Measurements from ENCODE around the gene CHD1L. TPM values are rescaled to one million over a fixed set of nuclear protein-coding genes. Genes with fewer than 3 reads are reported as not detected.
"Not testable (repeated sequence)": the region's sequence is repeated elsewhere in the genome, so short reads cannot be mapped to it uniquely, and the experiment has no call there.

CHD1L gene
- total RNA-seq (2014; rRNA removed; shearing (Covaris generic)) (34.7 and 40.5 TPM in 2 replicates), polyA plus RNA-seq (2016; fragmentation: Nextera tagmentation; extraction: Ambion mirVana) (39.3 and 39.8 TPM in 2 replicates)

GRCh38 chr1:147242449-147243227, at the start of gene CHD1L:
CHD1L (plus strand) TSS chr1:147242684; CDS start chr1:147242704, 20 bp downstream.
- Histone ChIP-seq H3K79me2 (ENCODE audit: insufficient read depth) (peaks cover 44% of the 10 kb centered on the region), H3K9me2 (ENCODE audit: insufficient read depth) (no peaks in the 10 kb centered on the region), H3K4me3 (peak within 1 kb of the TSS; percentile 99), H3K27me3 (replicated peaks; ENCODE audit: insufficient read depth) (no peaks in the 10 kb centered on the region), H3K36me3 (ENCODE audit: low read depth) (no peaks in the 10 kb centered on the region), H3K9ac (peak within 1 kb of the TSS; percentile 97), H3K9me3 (ENCODE audit: low read depth) (no peaks in the 10 kb centered on the region), H3F3A (ENCODE audit: insufficient read depth) (peaks cover 12% of the 10 kb centered on the region; the same call in 1 of the 2 replicates), H3K4me1 (ENCODE audit: insufficient read depth) (peaks cover 12% of the 10 kb centered on the region), H4K20me1 (ENCODE audit: insufficient read depth) (no peaks in the 10 kb centered on the region), H3K4me2 (ENCODE audit: unreplicated experiment) (peak within 1 kb of the TSS; percentile 100), H3K27ac (peak within 1 kb of the TSS; percentile 89), H2AFZ (peak within 1 kb of the TSS; percentile 96)
- peak; percentile 98 for DNase-seq
- TF ChIP-seq EZH2phosphoT487 (IDR thresholded peaks at IDR 0.05; ENCODE audit: insufficient read depth, low read depth) (no peak), EZH2 (IDR thresholded peaks at IDR 0.05; ENCODE audit: insufficient read depth, poor library complexity, severe bottlenecking) (no peak)
- WGBS, 2 experiments (ENCODE audit: low coverage in 1 of 2, low lambda C conversion rate in 2 of 2, missing lambda C conversion rate in 2 of 2): 1% methylated on average over 34 to 76 of the region's 82 CpGs
- in situ Hi-C loops (cut with MboI): no loop called here

GRCh38 chr1:147197324-147197723, 45.2 kb upstream of the CHD1L start:
- 91 to 95% methylated on average over 3 of the region's 3 CpGs for WGBS, 2 experiments (ENCODE audit: low coverage in 1 of 2, low lambda C conversion rate in 2 of 2, missing lambda C conversion rate in 2 of 2)
- H3K9me2 ChIP-seq (ENCODE audit: insufficient read depth); H3K4me2 ChIP-seq (ENCODE audit: unreplicated experiment); in situ Hi-C loops (cut with MboI); H3K27me3 ChIP-seq (replicated peaks; ENCODE audit: insufficient read depth); H4K20me1 ChIP-seq (ENCODE audit: insufficient read depth); DNase-seq; H2AFZ ChIP-seq; H3K9me3 ChIP-seq (ENCODE audit: low read depth); H3K4me3 ChIP-seq; H3K4me1 ChIP-seq (ENCODE audit: insufficient read depth); H3K9ac ChIP-seq; H3K79me2 ChIP-seq (ENCODE audit: insufficient read depth); H3F3A ChIP-seq (ENCODE audit: insufficient read depth); H3K27ac ChIP-seq; H3K36me3 ChIP-seq (ENCODE audit: low read depth): not testable (repeated sequence)

- TF ChIP-seq EZH2phosphoT487 (IDR thresholded peaks at IDR 0.05; ENCODE audit: insufficient read depth, low read depth): no peak
- no peak for TF ChIP-seq EZH2 (IDR thresholded peaks at IDR 0.05; ENCODE audit: insufficient read depth, poor library complexity, severe bottlenecking)
- Histone ChIP-seq H3K4me1 (ENCODE audit: insufficient read depth) (no peaks in the 10 kb centered on the region), H2AFZ (no peak overlapping the region), H3F3A (ENCODE audit: insufficient read depth) (no peaks in the 10 kb centered on the region), H3K4me2 (ENCODE audit: unreplicated experiment) (no peak overlapping the region), H3K9ac (no peak overlapping the region), H3K79me2 (ENCODE audit: insufficient read depth) (no peaks in the 10 kb centered on the region), H3K9me3 (ENCODE audit: low read depth) (no peaks in the 10 kb centered on the region), H3K4me3 (no peak overlapping the region), H4K20me1 (ENCODE audit: insufficient read depth) (no peaks in the 10 kb centered on the region), H3K27ac (no peak overlapping the region), H3K36me3 (ENCODE audit: low read depth) (no peaks in the 10 kb centered on the region), H3K27me3 (replicated peaks; ENCODE audit: insufficient read depth) (no peaks in the 10 kb centered on the region), H3K9me2 (ENCODE audit: insufficient read depth) (no peaks in the 10 kb centered on the region)
- WGBS, 2 experiments (ENCODE audit: low coverage in 1 of 2, low lambda C conversion rate in 2 of 2, missing lambda C conversion rate in 2 of 2): 73 to 81% methylated on average over 4 of the region's 4 CpGs
- in situ Hi-C loops (cut with MboI): no loop called here
- peak; percentile 12 for DNase-seq
Observed at GRCh38 chr1:147201276-147201675, 41.2 kb upstream of the CHD1L start.

DNA sequence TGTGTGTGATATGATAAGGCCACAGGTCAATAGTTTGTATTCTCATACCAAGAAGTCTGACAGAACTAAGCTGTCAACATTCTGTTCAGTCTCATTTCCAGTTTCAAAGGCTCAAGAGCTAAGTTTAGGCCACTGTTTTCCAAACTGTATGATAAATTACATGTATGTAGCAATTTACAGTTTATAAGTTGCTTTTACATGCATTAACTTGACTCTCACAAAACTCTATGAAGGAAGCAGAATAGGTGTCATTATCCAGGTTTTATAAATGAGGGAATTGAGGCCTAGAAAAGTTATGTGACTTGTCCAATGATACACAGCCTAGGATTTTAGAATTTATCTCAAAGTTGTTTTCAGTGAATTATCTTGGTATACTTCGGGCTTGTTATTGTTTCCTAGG, 40.7 kb upstream of the CHD1L start:
- Histone ChIP-seq H3K27ac (no peak overlapping the region), H3F3A (ENCODE audit: insufficient read depth) (no peaks in the 10 kb centered on the region), H3K4me1 (ENCODE audit: insufficient read depth) (no peaks in the 10 kb centered on the region), H3K36me3 (ENCODE audit: low read depth) (no peaks in the 10 kb centered on the region), H3K9me3 (ENCODE audit: low read depth) (no peaks in the 10 kb centered on the region), H4K20me1 (ENCODE audit: insufficient read depth) (no peaks in the 10 kb centered on the region), H3K4me2 (ENCODE audit: unreplicated experiment) (no peak overlapping the region), H3K9ac (no peak overlapping the region), H3K27me3 (replicated peaks; ENCODE audit: insufficient read depth) (no peaks in the 10 kb centered on the region), H3K9me2 (ENCODE audit: insufficient read depth) (no peaks in the 10 kb centered on the region), H2AFZ (no peak overlapping the region), H3K4me3 (no peak overlapping the region), H3K79me2 (ENCODE audit: insufficient read depth) (no peaks in the 10 kb centered on the region)
- no peak for TF ChIP-seq EZH2 (IDR thresholded peaks at IDR 0.05; ENCODE audit: insufficient read depth, poor library complexity, severe bottlenecking)
- TF ChIP-seq EZH2phosphoT487 (IDR thresholded peaks at IDR 0.05; ENCODE audit: insufficient read depth, low read depth): no peak
- 86 to 89% methylated on average over 1 of the region's 1 CpG for WGBS, 2 experiments (ENCODE audit: low coverage in 1 of 2, low lambda C conversion rate in 2 of 2, missing lambda C conversion rate in 2 of 2)
- no peak for DNase-seq
- in situ Hi-C loops (cut with MboI): no loop called here
